Uterus (tissue), 4 donors: ENCODE data around the gene UBAP2L. TPM values are rescaled to one million over a fixed set of nuclear protein-coding genes. Genes with fewer than 3 reads are reported as not detected.
A peak's percentile ranks its signal among the peaks of the same experiment; 100 is the strongest.

Experiments used
- DNase-seq, 2 donors: peaks; one replicate each; pipeline ENCODE4 v3.0.0-alpha.2; 2019 to 2020
- H3K27ac ChIP-seq, 2 donors: fragments of 200-600 bp; sonication (generic); 1 replicate in 1 of 2; 2 replicates in 1 of 2; pipeline ENCODE4 v1.5.1; 2016 to 2018
- H3K27me3 ChIP-seq, 2 donors: fragments of 200-600 bp; sonication (generic); one replicate each; pipeline ENCODE4 v1.5.1; 2018 to 2019; ENCODE audit warnings: control low read depth in 1 of 2
- H3K36me3 ChIP-seq, 2 donors: fragments of 200-600 bp; sonication (generic); one replicate each; pipeline ENCODE4 v1.5.1; 2019; ENCODE audit warnings: control low read depth in 1 of 2
- H3K4me1 ChIP-seq, 2 donors: fragments of 200-600 bp; sonication (generic); one replicate each; pipeline ENCODE4 v1.5.1; 2018 to 2019; ENCODE audit warnings: control low read depth in 1 of 2
- H3K4me3 ChIP-seq, 2 donors: fragments of 200-600 bp; sonication (generic); 1 replicate in 1 of 2; 2 replicates in 1 of 2; pipeline ENCODE4 v1.5.1; 2018 to 2019; ENCODE audit warnings: mild to moderate bottlenecking in 1 of 2
- H3K9me3 ChIP-seq, 2 donors: fragments of 200-600 bp; sonication (generic); one replicate each; pipeline ENCODE4 v1.5.1; 2019; ENCODE audit warnings: control low read depth in 1 of 2
- CTCF ChIP-seq, 4 experiments: fragments of 200-600 bp in 2 of 4; fragments of 450-650 bp in 2 of 4; sonication (generic) in 2 of 4; IDR thresholded peaks; one replicate each; pipeline ENCODE4 v1.5.1; 2016 to 2019; ENCODE audit warnings: antibody characterized with exemption in 4 of 4, mild to moderate bottlenecking in 2 of 4, moderate library complexity in 1 of 4
- POLR2A ChIP-seq, 2 donors: fragments of 450-650 bp; IDR thresholded peaks; one replicate each; pipeline ENCODE4 v1.6.1; 2016; ENCODE audit warnings: antibody characterized with exemption in 2 of 2, mild to moderate bottlenecking in 1 of 2, moderate library complexity in 1 of 2
- intact Hi-C: fragments of 100-400 bp; cut with DNase I; formaldehyde crosslinking; loops from one replicate; pipeline ENCODE4 v1.15.1; 2023; ENCODE audit warnings: low total_unique reads
- total RNA-seq, 4 donors: library from RNA; depleted of rRNA in 3 of 4; stranded (reverse); fragments of >200 nt in 3 of 4; gene quantifications; one replicate each; pipeline versions ENCODE4 v1.1.0 to v1.2.4, GENCODE V29; 2014 to 2023
- donor health status: DM: yes; HTN: yes; CAD: no.

Gene UBAP2L
- total RNA-seq, 4 donors from 2014 or later = 11.5 to 161 (median 52.0) TPM

- Histone ChIP-seq H3K4me1 (no peaks in the 10 kb centered on the region), H3K4me3 (no peak overlapping the region), H3K9me3 (no peaks in the 10 kb centered on the region), H3K27me3 (no peaks in the 10 kb centered on the region), H3K36me3 (no peaks in the 10 kb centered on the region), H3K27ac (peak overlapping the region; percentile 63)
- intact Hi-C loops = no loop called here
- TF ChIP-seq CTCF (IDR thresholded peaks at IDR 0.05) (no peak), POLR2A (IDR thresholded peaks at IDR 0.05) (no peak)
- DNase-seq = peak in 1 of 2 donors; percentile 68
Observed at GRCh38 chr1:154190550-154190949, 30.2 kb upstream of the UBAP2L start.

- DNase-seq = peak in 1 of 2 donors; percentile 43
- Histone ChIP-seq H3K9me3 (no peaks in the 10 kb centered on the region), H3K27ac (peak within 1 kb of the TSS; percentile 63), H3K4me3 (peak within 1 kb of the TSS in 1 of 2 donors; percentile 5), H3K4me1 (no peaks in the 10 kb centered on the region), H3K27me3 (no peaks in the 10 kb centered on the region), H3K36me3 (no peaks in the 10 kb centered on the region)
- TF ChIP-seq CTCF (IDR thresholded peaks at IDR 0.05) = no peak
- peak in 1 of 2 donors; percentile 42 for TF ChIP-seq POLR2A (IDR thresholded peaks at IDR 0.05)
- intact Hi-C loops = no loop called here
Observed at GRCh38 chr1:154191990-154192461, 28.7 kb upstream of the UBAP2L start, which contains the start of gene TPM3. TSS of gene TPM3 (minus strand) at chr1:154192100. CDS start at chr1:154192018, 82 bp downstream.

- no peaks in the 10 kb centered on the region for H3K4me1 ChIP-seq
- TF ChIP-seq POLR2A (IDR thresholded peaks at IDR 0.05) (no peak), CTCF (IDR thresholded peaks at IDR 0.05) (no peak)
- intact Hi-C loops = no loop called here
- no peaks in the 10 kb centered on the region for H3K36me3 ChIP-seq
- no peak overlapping the region for H3K4me3 ChIP-seq
- peak overlapping the region; percentile 63 for H3K27ac ChIP-seq
- no peaks in the 10 kb centered on the region for H3K27me3 ChIP-seq
- H3K9me3 ChIP-seq = no peaks in the 10 kb centered on the region
- no peak for DNase-seq
Observed at GRCh38 chr1:154192476-154192875, 28.3 kb upstream of the UBAP2L start.

GRCh38 chr1:154193821-154194220, 26.9 kb upstream of the UBAP2L start:
- Histone ChIP-seq H3K27me3 (no peaks in the 10 kb centered on the region), H3K36me3 (no peaks in the 10 kb centered on the region), H3K27ac (no peak overlapping the region), H3K9me3 (no peaks in the 10 kb centered on the region), H3K4me3 (no peak overlapping the region), H3K4me1 (no peaks in the 10 kb centered on the region)
- DNase-seq = no peak
- TF ChIP-seq CTCF (IDR thresholded peaks at IDR 0.05) = no peak
- no peak for TF ChIP-seq POLR2A (IDR thresholded peaks at IDR 0.05)
- intact Hi-C loops = no loop called here

GRCh38 chr1:154198756-154199562, 21.8 kb upstream of the UBAP2L start:
- peak in 1 of 2 donors; percentile 58 for DNase-seq
- H3K27me3 ChIP-seq = no peaks in the 10 kb centered on the region
- intact Hi-C loops = no loop called here

More at GRCh38 chr1:154198756-154199562, 21.8 kb upstream of the UBAP2L start:
- H3K4me1 ChIP-seq = no peaks in the 10 kb centered on the region
- H3K27ac ChIP-seq = peak overlapping the region; percentile 58 to 63
- TF ChIP-seq POLR2A (IDR thresholded peaks at IDR 0.05) = no peak
- TF ChIP-seq CTCF (IDR thresholded peaks at IDR 0.05) = peak; percentile 51 to 68 (median 66)
- no peak overlapping the region for H3K4me3 ChIP-seq
- no peaks in the 10 kb centered on the region for H3K9me3 ChIP-seq
- no peaks in the 10 kb centered on the region for H3K36me3 ChIP-seq
